GM12801 (cell line): ENCODE data around the gene YDJC.

Experiments used
- CTCF ChIP-seq: IDR thresholded peaks from one replicate; pipeline ENCODE4 v1.5.1; 2011; ENCODE audit warnings: control low read depth; ENCODE audit not compliant: insufficient read length; ENCODE audit errors: extremely low read depth

The YDJC gene, protein sequence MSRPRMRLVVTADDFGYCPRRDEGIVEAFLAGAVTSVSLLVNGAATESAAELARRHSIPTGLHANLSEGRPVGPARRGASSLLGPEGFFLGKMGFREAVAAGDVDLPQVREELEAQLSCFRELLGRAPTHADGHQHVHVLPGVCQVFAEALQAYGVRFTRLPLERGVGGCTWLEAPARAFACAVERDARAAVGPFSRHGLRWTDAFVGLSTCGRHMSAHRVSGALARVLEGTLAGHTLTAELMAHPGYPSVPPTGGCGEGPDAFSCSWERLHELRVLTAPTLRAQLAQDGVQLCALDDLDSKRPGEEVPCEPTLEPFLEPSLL

DNA sequence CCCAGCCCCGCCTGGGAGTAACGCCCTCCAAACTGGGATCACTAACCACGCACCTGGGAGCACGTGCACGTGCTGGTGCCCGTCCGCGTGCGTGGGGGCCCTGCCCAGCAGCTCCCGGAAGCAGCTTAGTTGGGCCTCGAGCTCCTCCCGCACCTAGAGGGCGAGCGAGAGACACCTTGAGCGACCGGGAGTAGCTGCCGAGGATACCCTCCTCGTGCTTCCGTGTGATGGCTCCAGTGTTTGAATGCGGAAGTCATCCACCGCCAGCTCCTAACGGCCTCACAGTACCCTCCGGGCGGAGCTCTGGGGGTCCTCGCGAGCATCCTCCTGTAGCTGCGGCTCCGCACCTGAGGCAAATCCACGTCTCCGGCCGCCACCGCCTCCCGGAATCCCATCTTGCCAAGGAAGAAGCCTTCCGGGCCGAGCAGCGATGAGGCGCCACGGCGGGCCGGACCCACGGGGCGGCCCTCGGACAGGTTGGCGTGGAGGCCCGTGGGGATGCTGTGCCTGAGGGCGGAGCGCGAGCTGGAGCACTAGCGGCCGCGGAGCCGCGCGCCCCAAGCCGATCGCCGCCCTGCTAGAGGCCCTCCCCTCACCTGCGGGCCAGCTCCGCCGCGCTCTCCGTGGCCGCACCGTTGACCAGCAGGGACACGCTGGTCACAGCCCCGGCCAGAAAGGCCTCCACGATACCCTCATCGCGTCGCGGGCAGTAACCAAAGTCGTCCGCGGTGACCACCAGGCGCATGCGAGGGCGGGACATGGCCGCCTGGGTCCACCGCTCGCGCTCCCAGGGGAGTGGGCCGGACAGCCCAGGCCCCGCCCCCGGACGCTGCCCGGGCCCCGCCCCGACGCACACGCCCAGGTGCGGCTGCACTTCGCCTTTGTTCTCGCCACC lies at the start of gene YDJC:
YDJC (minus strand) TSS at position 768 of the 895 bp plus-strand sequence; CDS start at position 760, 8 bp downstream.
- TF ChIP-seq CTCF = no peak

DNA sequence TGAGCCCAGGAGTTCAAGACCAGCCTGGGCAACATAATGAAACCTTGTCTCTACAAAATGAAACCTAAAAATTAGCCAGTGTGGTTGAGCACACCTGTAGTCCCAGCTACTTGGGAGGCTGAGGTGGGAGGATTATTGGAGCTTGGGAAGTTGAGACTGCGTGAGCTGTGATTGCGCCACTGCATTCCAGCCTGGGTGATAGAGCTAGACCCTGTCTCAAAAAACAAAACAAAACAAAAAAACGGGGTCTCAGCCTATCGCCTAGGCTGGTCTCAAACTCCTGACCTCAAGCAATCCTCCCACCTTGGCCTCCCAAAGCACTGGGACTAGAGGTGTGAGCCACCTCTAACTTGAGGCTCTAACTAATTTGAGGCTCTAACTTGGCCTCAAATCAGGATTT lies 49.6 kb upstream of the YDJC start:
- TF ChIP-seq CTCF = no peak

- TF ChIP-seq CTCF = no peak
These were observed 48.0 kb upstream of the YDJC start for GRCh38 chr22:21677606-21678443.

DNA sequence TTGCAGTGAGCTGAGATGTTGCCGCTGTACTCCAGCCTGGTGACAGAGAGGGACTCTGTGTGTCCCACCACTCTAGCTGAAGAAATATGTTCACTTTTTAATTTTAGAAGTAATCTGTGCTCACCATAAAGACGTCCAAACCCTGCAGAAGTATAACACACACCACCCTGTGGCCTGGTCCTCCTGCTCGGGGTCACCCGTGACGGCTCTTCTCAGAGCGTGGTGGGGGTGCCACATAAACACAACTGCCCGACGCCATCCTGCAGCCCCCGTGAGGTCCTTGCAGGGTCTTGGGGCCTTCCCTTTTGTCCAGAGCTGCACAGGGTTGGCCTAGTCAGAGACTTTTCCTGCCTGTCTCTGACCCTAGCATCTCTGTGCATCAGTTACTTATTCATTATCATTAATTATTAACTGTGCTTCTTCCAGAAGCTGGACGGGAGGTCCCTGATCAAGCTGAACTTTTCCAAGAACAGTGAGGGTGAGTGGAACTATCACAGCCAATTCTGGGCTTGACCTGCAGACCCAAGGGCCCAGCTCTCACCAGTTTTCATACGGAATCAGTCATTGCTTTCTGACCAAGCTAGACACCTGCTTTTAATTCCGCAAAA lies 44.9 kb upstream of the YDJC start:
- no peak for TF ChIP-seq CTCF

DNA sequence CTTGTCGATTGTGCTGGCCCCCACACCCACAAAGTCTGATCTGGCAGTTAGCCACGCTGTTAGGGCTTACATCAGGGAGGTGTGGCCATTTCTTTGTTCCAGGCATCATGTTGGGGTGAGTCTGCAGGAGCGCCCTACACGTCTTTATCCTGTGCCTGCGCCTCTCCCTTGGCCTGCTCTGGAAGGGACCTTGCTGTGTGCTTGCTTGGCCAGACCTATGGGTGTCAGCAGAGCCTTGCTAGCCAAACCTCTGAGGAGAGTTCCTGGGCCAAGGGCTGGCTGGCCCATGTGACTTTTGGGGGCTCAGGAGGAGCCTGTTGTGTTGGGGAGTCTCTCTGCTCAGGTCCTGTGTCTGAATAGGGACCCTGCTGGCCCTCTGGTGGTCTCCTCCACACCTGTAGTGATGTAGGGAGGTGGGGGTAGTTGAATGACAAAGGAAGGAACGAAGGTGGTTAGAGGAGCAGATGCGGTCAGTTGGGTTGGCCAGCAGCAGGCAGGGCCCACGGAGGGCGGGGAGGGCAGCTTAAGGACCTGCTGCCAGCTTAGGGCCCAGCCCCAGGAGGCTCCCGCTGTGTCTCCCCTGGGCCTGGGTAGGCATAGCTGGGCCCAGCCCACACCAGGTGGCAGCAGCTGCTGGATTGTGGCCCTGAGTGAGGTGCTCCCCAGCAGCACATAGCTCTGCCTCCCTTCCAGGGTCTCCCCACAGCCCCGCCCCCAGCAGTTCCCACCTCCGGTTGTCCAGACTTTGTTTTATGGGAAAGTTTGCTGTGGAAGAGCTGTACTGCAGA lies 43.9 kb upstream of the YDJC start:
- TF ChIP-seq CTCF = no peak

DNA sequence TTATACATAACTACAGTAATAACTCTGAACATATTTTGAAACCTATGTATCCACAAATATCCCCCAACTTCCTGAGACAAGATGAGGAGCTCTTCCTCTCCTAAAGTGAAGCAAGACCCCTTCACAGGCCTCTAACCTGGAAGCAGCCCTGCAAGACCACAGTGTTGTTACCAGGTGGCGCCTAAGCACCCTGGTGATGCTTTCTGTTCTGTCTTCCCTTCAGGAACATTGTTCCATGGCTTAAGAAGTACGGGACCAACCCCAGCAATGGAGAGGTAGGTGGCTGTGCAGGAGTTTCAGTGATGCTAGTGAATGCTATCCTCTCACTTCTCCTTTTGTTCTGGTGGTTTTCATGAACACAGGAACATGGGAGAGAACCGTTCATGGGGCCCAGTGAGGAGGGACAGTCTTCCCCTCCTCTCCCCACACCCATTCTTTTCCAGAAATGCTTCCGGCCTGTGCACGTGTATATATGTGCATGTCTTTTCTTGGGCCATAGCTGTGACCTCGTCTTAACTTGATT lies 42.3 kb upstream of the YDJC start:
- TF ChIP-seq CTCF = no peak
